ENCODE data around the gene SLC2A4. TPM values are rescaled to one million over a fixed set of nuclear protein-coding genes. Genes with fewer than 3 reads are reported as not detected.

Gene SLC2A4
- total RNA-seq, 1 donor: not detected

DNA sequence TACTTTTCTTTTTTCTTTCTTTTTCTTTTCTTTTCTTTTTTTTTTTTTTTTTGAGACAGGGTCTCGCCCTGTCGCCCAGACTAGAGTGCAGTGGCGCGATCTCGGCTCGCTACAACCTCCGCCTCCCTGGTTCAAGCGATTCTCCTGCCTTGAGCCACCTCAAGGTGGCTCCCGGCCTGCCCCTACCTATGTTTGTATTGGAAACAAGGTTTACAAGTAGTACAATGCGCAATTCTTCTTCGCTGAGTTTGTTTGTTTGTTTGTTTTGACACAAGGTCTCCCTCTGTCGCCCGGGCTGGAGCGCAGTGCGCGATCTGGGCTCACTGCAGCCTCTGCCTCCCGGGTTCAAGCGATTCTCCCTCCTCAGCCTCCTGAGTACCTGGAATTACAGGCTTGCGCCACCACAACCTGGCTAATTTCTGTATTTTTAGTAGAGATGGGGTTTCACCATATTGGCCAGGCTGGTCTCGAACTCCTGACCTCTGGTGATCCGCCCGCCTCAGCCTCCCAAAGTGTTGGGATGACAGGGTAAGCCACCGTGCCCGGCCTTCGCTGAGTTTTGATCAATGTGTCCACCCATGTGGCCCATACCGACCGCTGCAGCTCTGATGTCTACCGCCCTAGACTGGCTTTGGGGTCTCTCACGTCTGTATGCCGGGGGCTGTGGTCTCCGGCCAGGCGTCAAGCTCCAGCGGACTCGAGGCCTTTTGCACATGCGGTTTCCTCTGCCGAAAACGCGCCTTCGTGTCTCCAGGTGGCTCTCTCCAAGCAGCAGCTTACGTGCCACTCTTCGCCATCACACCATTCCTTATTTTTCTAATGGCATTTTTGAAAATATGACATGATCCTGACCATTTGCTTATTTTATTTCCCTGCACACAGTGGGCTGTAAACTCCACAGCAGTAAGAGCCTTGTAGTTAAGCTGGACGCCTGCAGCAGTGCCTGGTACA is 14.0 kb downstream of the SLC2A4 start:
- Histone ChIP-seq H3K4me1 (ENCODE audit: insufficient read depth, low read length) (peaks cover 26% of the 10 kb centered on the region), H3K4me3 (ENCODE audit: low read length) (no peak overlapping the region), H3K9me3 (ENCODE audit: low read depth, low read length) (no peaks in the 10 kb centered on the region), H3K27me3 (ENCODE audit: insufficient read depth, low read length) (peaks cover 31% of the 10 kb centered on the region)

GRCh38 chr17:7296189-7296861 is 14.8 kb downstream of the SLC2A4 start:
- Histone ChIP-seq H3K27me3 (ENCODE audit: insufficient read depth, low read length) (peaks cover 31% of the 10 kb centered on the region), H3K4me1 (ENCODE audit: insufficient read depth, low read length) (peaks cover 26% of the 10 kb centered on the region), H3K9me3 (ENCODE audit: low read depth, low read length) (no peaks in the 10 kb centered on the region), H3K4me3 (ENCODE audit: low read length) (no peak overlapping the region)

DNA sequence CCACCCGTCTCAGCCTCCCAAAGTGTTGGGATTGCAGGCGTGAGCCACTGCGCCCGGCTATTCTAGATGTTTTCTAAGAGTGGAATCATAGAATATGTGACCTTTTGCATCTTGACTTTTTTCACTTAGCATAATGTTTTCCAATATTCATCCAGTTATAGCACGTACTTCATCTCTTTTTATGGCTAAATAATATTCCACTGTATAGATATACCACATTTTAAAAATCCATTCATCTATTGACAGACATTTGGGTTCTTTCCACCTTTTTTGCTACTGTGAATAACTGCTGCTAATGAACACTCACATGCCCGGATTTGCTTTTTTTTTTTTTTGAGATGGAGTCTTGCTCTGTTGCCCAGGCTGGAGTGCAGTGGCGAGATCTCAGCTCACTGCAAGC is 22.7 kb downstream of the SLC2A4 start:
- H3K27me3 ChIP-seq (ENCODE audit: insufficient read depth, low read length): no peaks in the 10 kb centered on the region
- no peaks in the 10 kb centered on the region for H3K9me3 ChIP-seq (ENCODE audit: low read depth, low read length)
- no peak overlapping the region for H3K4me3 ChIP-seq (ENCODE audit: low read length)
- H3K4me1 ChIP-seq (ENCODE audit: insufficient read depth, low read length): peaks cover 16% of the 10 kb centered on the region

DNA sequence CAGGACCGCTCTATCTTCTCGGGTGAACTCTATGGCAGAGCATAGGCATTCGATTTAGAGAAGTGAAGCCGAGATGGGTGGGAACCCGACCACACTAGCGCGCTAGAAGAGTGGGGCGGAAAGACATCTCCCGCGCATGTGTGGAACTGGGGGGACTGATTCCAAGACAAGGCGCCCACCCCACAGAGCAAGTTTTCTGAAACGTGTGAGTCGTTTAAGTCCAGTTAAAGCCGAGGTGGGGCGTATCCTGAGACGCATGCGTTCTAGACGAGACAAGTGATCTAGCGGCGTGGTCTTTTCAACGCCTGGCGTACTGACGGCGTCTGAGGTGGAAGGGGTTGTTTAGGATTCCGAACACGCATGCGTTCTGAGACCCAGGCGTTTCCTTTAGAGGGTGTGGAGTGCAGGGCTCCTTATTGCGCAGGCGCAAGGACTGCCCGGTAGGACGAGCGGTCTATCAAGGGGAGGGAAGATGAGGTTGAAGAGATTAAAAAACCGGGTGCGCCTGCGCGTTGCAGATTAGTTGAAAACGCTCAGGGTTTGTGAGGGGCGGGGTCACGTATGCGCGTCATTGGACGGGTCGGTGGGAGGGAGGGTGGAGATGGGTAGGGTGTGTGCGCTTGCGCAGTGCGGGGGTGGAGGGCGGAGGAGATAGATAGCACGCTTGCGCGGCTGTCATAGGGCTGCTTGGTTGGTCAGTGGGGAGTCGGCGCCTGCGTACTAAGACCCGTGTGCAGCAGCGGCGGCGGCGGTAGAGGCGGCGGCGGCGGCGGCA is 25.6 kb downstream of the SLC2A4 start, which contains the start of gene EIF5A:
EIF5A (plus strand) TSS at position 718 of the 775 bp plus-strand sequence. CDS start 2,008 bp downstream, outside the sequence.
- Histone ChIP-seq H3K9me3 (ENCODE audit: low read depth, low read length) (no peaks in the 10 kb centered on the region), H3K27me3 (ENCODE audit: insufficient read depth, low read length) (no peaks in the 10 kb centered on the region), H3K4me1 (ENCODE audit: insufficient read depth, low read length) (peaks cover 40% of the 10 kb centered on the region), H3K4me3 (ENCODE audit: low read length) (peak within 1 kb of the TSS; percentile 97)

GRCh38 chr17:7307686-7308624 is 26.4 kb downstream of the SLC2A4 start:
- no peaks in the 10 kb centered on the region for H3K9me3 ChIP-seq (ENCODE audit: low read depth, low read length)
- H3K27me3 ChIP-seq (ENCODE audit: insufficient read depth, low read length): no peaks in the 10 kb centered on the region
- H3K4me3 ChIP-seq (ENCODE audit: low read length): peak overlapping the region; percentile 97
- peaks cover 47% of the 10 kb centered on the region for H3K4me1 ChIP-seq (ENCODE audit: insufficient read depth, low read length)

- no peaks in the 10 kb centered on the region for H3K27me3 ChIP-seq (ENCODE audit: insufficient read depth, low read length)
- H3K9me3 ChIP-seq (ENCODE audit: low read depth, low read length): no peaks in the 10 kb centered on the region
- H3K4me1 ChIP-seq (ENCODE audit: insufficient read depth, low read length): peaks cover 56% of the 10 kb centered on the region
- peak overlapping the region; percentile 97 for H3K4me3 ChIP-seq (ENCODE audit: low read length)
These were observed 27.3 kb downstream of the SLC2A4 start for GRCh38 chr17:7308625-7309433.

- H3K4me3 ChIP-seq (ENCODE audit: low read length): no peak overlapping the region
- H3K27me3 ChIP-seq (ENCODE audit: insufficient read depth, low read length): no peaks in the 10 kb centered on the region
- peaks cover 64% of the 10 kb centered on the region for H3K4me1 ChIP-seq (ENCODE audit: insufficient read depth, low read length)
- H3K9me3 ChIP-seq (ENCODE audit: low read depth, low read length): no peaks in the 10 kb centered on the region
These were observed 28.1 kb downstream of the SLC2A4 start for GRCh38 chr17:7309628-7310027.

- Histone ChIP-seq H3K4me1 (ENCODE audit: insufficient read depth, low read length) (peaks cover 72% of the 10 kb centered on the region), H3K9me3 (ENCODE audit: low read depth, low read length) (no peaks in the 10 kb centered on the region), H3K27me3 (ENCODE audit: insufficient read depth, low read length) (no peaks in the 10 kb centered on the region), H3K4me3 (ENCODE audit: low read length) (no peak overlapping the region)
These were observed 29.7 kb downstream of the SLC2A4 start for GRCh38 chr17:7311110-7311705.

- no peaks in the 10 kb centered on the region for H3K9me3 ChIP-seq (ENCODE audit: low read depth, low read length)
- H3K27me3 ChIP-seq (ENCODE audit: insufficient read depth, low read length): no peaks in the 10 kb centered on the region
- H3K4me3 ChIP-seq (ENCODE audit: low read length): no peak overlapping the region
- H3K4me1 ChIP-seq (ENCODE audit: insufficient read depth, low read length): peaks cover 68% of the 10 kb centered on the region
These were observed 31.0 kb downstream of the SLC2A4 start for GRCh38 chr17:7312432-7313087.

GRCh38 chr17:7313088-7313889 is 31.8 kb downstream of the SLC2A4 start:
- H3K27me3 ChIP-seq (ENCODE audit: insufficient read depth, low read length): no peaks in the 10 kb centered on the region
- H3K4me3 ChIP-seq (ENCODE audit: low read length): no peak overlapping the region
- peaks cover 68% of the 10 kb centered on the region for H3K4me1 ChIP-seq (ENCODE audit: insufficient read depth, low read length)
- H3K9me3 ChIP-seq (ENCODE audit: low read depth, low read length): no peaks in the 10 kb centered on the region

GRCh38 chr17:7313890-7314718 is 32.6 kb downstream of the SLC2A4 start:
- no peaks in the 10 kb centered on the region for H3K27me3 ChIP-seq (ENCODE audit: insufficient read depth, low read length)
- H3K4me3 ChIP-seq (ENCODE audit: low read length): peak overlapping the region; percentile 76
- peaks cover 61% of the 10 kb centered on the region for H3K4me1 ChIP-seq (ENCODE audit: insufficient read depth, low read length)

More at GRCh38 chr17:7313890-7314718, 32.6 kb downstream of the SLC2A4 start:
- H3K9me3 ChIP-seq (ENCODE audit: low read depth, low read length): no peaks in the 10 kb centered on the region

All from mononuclear cell (primary cell).